ENCODE data around the gene NECTIN4. TPM values are rescaled to one million over a fixed set of nuclear protein-coding genes. Genes with fewer than 3 reads are reported as not detected.
A peak's percentile ranks its signal among the peaks of the same experiment; 100 is the strongest.
"Not testable (repeated sequence)": the region's sequence is repeated elsewhere in the genome, so short reads cannot be mapped to it uniquely, and the experiment has no call there.

Gene NECTIN4
- total and polyA plus RNA-seq, 2 experiments from 2014 or later: 5.9 to 8.5 TPM

- DNase-seq (ENCODE audit: low spot score): peak; percentile 86
These were observed 29.9 kb upstream of the NECTIN4 start for GRCh38 chr1:161119092-161119903.

DNA sequence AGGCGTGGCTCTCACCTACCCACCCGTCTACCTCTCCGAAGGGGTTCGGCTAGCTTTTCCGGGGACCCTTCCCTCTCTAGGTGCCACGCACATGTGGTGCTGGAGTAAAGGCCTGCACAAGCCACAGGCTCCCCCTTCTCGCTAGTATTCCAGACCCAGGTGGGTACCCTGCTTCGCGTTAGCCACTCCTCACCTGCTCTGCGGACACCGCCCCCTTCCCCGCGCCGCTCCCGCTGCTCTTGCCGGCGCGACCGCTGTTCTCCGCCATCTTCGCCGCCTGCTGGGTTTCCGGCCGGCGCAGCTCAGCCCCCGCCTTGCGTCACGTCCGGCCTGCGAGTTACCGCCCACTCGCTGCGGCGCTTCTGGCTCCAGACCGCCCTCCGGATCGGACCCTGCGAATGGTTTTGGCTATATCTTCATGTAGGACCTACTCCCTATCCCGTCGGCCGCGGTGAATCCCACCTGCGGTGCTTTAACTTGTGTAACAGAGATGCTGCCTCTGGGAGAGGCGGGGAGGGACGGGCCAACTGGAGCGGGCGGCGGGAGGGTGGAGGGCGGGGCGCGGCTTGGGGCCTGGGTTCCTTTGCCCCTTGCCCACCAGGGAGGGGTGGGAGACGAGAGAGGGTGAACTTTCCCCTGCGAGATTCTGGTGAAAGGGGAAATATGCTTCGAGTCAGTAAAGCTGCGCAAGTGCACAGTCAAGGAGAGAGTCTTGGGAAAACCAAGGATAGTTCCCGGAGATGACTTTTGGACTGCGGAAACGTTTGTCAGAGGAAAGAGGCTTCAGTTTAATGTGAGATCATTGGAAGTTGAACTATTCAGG lies 28.6 kb upstream of the NECTIN4 start, which contains the start of the genes NIT1 and PFDN2:
TSS of gene NIT1 (plus strand) at position 347 of the 823 bp plus-strand sequence. CDS start at position 419, 72 bp downstream.
TSS of gene PFDN2 (minus strand) at position 279 of the 823 bp plus-strand sequence. CDS start at position 268, 11 bp downstream.
- peak within 1 kb of the TSS; percentile 86 for H3K4me3 ChIP-seq
- no peaks in the 10 kb centered on the region for H3K27me3 ChIP-seq
- no peak for TF ChIP-seq EZH2 (IDR thresholded peaks at IDR 0.05; ENCODE audit: borderline replicate concordance)
- TF ChIP-seq EZH2phosphoT487 (IDR thresholded peaks at IDR 0.05; ENCODE audit: low read depth, severe bottlenecking, unreplicated experiment): no peak
- TF ChIP-seq, protein P1, sequence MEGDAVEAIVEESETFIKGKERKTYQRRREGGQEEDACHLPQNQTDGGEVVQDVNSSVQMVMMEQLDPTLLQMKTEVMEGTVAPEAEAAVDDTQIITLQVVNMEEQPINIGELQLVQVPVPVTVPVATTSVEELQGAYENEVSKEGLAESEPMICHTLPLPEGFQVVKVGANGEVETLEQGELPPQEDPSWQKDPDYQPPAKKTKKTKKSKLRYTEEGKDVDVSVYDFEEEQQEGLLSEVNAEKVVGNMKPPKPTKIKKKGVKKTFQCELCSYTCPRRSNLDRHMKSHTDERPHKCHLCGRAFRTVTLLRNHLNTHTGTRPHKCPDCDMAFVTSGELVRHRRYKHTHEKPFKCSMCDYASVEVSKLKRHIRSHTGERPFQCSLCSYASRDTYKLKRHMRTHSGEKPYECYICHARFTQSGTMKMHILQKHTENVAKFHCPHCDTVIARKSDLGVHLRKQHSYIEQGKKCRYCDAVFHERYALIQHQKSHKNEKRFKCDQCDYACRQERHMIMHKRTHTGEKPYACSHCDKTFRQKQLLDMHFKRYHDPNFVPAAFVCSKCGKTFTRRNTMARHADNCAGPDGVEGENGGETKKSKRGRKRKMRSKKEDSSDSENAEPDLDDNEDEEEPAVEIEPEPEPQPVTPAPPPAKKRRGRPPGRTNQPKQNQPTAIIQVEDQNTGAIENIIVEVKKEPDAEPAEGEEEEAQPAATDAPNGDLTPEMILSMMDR (IDR thresholded peaks at IDR 0.05; ENCODE audit: poor library complexity): no peak
- H2AFZ ChIP-seq: peak within 1 kb of the TSS; percentile 54
- no peaks in the 10 kb centered on the region for H3K9me3 ChIP-seq (ENCODE audit: low read depth)
- WGBS (ENCODE audit: low lambda C conversion rate, missing lambda C conversion rate): under 1% methylated on average over 52 of the region's 58 CpGs
- H3K79me2 ChIP-seq: peaks cover 64% of the 10 kb centered on the region
- H3K4me1 ChIP-seq (ENCODE audit: insufficient read depth): peaks cover 30% of the 10 kb centered on the region
- DNase-seq (ENCODE audit: low spot score): peak; percentile 94
- peak within 1 kb of the TSS; percentile 83 for H3K4me2 ChIP-seq
- no peaks in the 10 kb centered on the region for H3K9me2 ChIP-seq (replicated peaks; ENCODE audit: insufficient read depth)
- H3K36me3 ChIP-seq (replicated peaks; ENCODE audit: insufficient read depth, low read depth): no peaks in the 10 kb centered on the region
- peak within 1 kb of the TSS; percentile 95 for H3K27ac ChIP-seq
- H4K20me1 ChIP-seq (ENCODE audit: insufficient read depth, poor library complexity, severe bottlenecking): peaks cover 4% of the 10 kb centered on the region

More at GRCh38 chr1:161119092-161119903, 29.9 kb upstream of the NECTIN4 start:
- no peak overlapping the region for H3K4me3 ChIP-seq
- no peaks in the 10 kb centered on the region for H3K9me3 ChIP-seq (ENCODE audit: low read depth)
- H3K9me2 ChIP-seq (replicated peaks; ENCODE audit: insufficient read depth): no peaks in the 10 kb centered on the region
- peaks cover 51% of the 10 kb centered on the region for H3K79me2 ChIP-seq
- no peaks in the 10 kb centered on the region for H4K20me1 ChIP-seq (ENCODE audit: insufficient read depth, poor library complexity, severe bottlenecking)
- 46% methylated on average over 10 of the region's 10 CpGs for WGBS (ENCODE audit: low lambda C conversion rate, missing lambda C conversion rate)
- no peak for TF ChIP-seq EZH2phosphoT487 (IDR thresholded peaks at IDR 0.05; ENCODE audit: low read depth, severe bottlenecking, unreplicated experiment)
- TF ChIP-seq, protein P1 (IDR thresholded peaks at IDR 0.05; ENCODE audit: poor library complexity): peak; percentile 29
- peak overlapping the region; percentile 95 for H3K27ac ChIP-seq
- peak overlapping the region; percentile 83 for H3K4me2 ChIP-seq
- peaks cover 30% of the 10 kb centered on the region for H3K4me1 ChIP-seq (ENCODE audit: insufficient read depth)
- H3K36me3 ChIP-seq (replicated peaks; ENCODE audit: insufficient read depth, low read depth): no peaks in the 10 kb centered on the region
- no peak overlapping the region for H2AFZ ChIP-seq
- H3K27me3 ChIP-seq: no peaks in the 10 kb centered on the region

DNA sequence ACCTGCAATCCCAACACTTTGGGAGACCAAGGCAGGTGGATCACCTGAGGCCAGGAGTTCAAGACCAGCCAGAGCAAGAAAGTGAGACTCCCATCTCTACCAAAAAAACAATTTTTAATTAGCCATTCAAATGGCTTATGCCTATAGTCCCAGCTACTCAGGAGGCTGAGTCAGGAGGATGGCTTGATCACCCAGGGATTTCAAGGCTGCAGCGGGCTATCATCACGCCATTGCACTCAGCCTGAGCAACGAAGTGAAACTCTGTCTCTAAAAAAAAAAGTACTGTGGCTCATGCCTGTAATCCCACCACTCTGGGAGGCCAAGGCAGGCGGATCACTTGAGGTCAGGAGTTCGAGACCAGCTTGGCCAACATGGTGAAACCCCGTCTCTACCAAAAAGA lies 26.6 kb upstream of the NECTIN4 start:
- not testable (repeated sequence) for DNase-seq (ENCODE audit: low spot score); H3K9me2 ChIP-seq (replicated peaks; ENCODE audit: insufficient read depth); H3K27ac ChIP-seq; H4K20me1 ChIP-seq (ENCODE audit: insufficient read depth, poor library complexity, severe bottlenecking); H3K4me3 ChIP-seq; H3K27me3 ChIP-seq; H2AFZ ChIP-seq; H3K9me3 ChIP-seq (ENCODE audit: low read depth); H3K36me3 ChIP-seq (replicated peaks; ENCODE audit: insufficient read depth, low read depth)
- WGBS (ENCODE audit: low lambda C conversion rate, missing lambda C conversion rate): 93% methylated on average over 6 of the region's 6 CpGs
- peaks cover 76% of the 10 kb centered on the region for H3K79me2 ChIP-seq
- peak overlapping the region; percentile 83 for H3K4me2 ChIP-seq
- peaks cover 30% of the 10 kb centered on the region for H3K4me1 ChIP-seq (ENCODE audit: insufficient read depth)

Measured in hepatocyte (in vitro differentiated cells).